Daoy (cell line): Measurements from ENCODE around the gene RFX7. TPM values are rescaled to one million over a fixed set of nuclear protein-coding genes. Genes with fewer than 3 reads are reported as not detected.

Experiments used
- DNase-seq: peaks from one replicate; pipeline ENCODE4 v3.0.0-alpha.2; 2015; ENCODE audit warnings: low read depth
- total RNA-seq: library from RNA; depleted of rRNA; stranded (reverse); fragments of >200 nt; shearing (Covaris generic); gene quantifications from 2 replicates; pipeline ENCODE4 v1.2.3, GENCODE V29; 2014

The RFX7 gene
- total RNA-seq, 1 experiment from 2014 or later: 2.6 TPM

DNA sequence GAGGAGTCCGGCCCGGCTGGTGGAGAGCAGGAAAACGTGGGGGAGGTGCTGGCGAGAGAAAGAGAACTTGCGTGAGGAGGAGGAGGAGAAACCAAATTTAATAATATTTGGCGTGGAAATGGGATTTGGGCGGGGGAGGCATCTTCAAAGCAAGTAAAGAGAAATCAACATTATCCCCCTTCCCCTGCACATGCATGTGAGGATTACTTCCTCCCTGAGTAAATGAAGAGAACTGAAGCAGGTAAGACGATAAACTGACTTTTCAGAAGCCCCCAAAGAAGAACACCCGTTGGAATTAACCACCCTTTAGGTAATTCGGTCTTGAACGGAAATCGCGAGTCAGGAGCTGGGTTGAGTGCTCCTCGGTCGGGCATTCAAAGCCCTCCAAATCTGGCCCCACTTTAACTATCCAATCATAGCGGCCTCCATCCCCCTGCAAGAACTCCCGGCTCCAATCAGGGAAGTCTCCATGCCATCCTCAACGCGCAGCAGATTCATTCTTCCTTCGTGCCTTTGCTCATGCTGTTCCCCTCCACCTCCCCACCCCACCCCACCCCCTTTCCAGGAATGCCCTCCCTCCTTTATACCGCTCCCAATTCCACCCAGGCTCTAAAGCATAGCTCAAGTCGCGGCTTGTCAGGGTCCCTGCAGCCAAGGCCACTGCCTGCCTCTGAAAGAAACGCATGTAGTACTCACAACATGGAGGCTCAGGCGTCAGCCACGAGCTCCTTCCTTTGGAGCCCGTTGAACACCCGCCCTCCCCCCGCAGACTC, 545 bp upstream of the RFX7 start:
- peak; percentile 62 for DNase-seq

DNA sequence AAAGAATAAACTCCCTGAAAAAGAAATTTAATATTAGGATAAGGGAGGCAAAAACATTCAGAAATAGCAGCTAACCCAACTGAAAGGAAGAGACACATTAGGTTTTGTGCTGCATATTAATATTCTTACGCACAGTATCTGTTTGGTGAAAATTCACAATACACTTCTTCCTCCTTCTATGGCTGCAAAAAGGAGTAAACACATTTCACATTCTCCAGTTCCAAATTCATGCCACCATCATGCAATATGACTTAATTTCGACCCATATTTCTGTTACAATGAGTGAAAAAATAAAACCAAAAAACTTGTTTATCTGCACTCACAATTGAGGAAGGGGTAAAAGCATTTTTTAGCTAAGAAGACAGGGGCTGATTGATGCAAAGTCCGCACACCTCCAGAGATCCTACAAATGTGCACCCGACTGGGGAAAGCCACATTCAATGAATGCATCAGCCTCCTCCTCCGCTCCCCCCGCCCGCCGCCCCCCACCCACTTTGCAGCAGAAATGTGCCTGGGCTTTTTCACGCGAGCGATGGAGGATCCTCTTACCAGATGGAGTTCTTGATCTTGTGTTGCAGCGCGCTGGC, 1.0 kb downstream of the RFX7 start:
- DNase-seq: no peak

DNA sequence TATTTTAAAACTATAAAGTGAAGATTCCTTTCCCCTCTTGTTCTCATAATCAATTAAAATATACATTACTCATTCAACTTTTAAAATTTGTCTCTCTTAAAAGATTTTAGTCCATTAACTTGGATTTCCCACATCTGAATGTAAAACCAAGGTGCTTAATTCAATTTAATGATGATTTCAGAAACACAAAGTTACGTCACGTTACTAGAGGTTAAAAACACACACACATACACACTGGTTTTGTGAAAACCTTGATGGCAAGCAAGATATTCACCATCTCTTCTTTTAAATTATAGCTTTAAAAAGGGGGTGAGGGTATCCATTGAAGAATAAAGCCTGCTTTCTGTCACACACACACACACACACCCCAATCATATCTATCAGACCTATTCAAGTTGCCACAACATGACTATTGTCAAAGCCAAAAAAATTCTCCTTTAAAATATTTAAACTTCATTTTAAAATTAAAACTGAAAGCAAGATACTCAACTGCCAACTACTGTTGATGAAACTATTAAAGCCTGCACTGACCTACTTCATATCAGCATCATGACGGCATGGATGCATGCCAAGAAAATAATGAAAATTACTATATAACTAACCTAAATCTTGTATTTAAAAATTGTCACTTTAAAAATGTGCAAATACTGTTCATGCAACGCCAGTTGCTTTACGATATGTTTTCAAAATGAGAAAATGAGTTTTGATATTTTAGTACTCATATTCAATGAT, 2.1 kb downstream of the RFX7 start:
- DNase-seq: no peak

DNA sequence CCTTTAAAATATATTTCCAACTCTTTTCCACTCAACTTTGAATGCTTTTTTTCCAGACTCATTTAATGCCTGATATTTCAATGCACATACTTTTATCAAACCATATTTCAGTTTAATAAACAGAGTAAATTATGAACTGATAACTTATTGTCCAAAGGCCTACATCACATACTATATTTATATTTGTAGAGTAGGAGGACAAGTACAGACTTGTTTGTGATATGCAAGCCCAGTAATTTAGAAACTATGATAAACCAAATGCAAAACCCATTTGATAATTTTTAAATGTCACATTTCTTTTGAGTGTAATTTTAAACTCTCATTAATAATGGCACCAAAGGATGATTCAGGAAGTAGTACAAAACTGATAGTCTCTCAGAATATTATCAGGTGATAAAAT, 3.3 kb downstream of the RFX7 start:
- no peak for DNase-seq

DNA sequence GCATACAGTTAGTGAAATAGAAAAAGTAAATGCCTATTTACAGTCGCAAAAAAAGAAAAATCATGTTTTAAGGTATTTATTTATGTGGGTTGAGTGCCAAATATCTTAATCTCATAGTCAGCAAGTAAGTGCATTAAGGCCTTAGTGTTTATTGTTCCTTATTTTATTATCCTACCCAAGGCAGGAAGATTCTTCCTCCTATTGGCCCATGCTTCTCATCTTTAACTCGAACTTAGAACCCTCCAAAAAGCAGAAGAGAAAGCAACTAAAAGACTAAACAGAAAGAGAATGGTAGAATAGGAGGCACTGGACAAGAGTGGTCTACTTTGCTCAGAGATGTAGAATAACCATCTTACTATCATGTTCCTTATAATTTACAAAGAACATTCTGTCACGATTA, 7.5 kb downstream of the RFX7 start:
- DNase-seq: no peak

DNA sequence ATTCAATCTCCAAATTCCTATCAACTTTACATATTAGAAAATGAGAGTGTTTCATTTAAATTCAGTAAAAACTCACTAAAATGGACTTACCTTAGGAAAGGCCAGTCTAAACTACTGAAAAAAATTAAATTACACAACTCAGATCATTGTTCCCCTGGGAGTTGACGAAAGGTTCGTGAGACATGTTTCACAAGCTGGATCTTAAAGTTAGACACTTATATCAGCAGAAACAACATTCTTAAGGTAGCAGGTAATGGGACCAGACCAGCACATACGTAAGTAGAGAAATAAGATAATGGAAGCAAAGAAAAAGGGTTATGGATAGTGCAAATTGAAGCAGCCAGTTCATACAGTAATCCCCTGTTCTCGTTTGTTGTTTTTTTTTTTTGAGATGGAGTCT, 8.9 kb downstream of the RFX7 start:
- DNase-seq: no peak

DNA sequence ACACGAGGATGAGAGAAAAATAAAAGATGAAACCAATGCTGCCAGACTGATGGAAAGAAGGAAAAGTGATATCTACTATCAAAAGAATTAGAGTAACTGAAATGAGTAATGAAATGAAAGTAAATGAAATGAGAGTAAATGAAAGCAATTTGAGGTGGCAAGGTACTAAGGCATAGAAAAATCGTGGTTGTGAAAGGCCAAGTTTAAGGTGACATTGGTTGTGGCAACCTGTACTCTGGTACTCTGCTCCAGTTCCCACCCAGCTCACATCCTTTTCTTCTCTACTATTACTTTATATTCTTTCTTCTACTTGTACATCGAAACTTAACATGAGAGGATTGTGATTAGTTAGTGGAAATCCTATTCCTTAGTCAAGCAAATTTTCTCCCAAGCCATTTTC, 10.1 kb downstream of the RFX7 start:
- no peak for DNase-seq

DNA sequence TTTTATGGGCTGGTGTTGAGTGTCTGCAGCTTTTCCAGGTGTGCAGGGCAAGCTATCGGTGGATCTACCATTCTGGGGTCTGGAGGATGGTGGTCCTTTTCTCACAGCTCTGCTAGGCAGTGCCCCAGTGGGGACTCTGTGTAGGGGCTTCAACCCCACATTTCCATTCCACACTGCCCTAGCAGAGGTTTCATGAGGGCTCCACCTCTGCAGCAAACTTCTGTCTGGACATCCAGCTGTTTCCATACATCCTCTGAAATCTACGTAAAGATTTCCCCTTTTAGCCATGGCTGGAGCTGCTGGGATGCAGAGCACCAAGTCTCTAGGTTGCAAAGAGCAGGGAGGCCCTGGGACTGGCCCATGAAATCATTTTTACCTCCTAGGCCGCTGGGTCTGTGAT, 11.6 kb downstream of the RFX7 start:
- no peak for DNase-seq

DNA sequence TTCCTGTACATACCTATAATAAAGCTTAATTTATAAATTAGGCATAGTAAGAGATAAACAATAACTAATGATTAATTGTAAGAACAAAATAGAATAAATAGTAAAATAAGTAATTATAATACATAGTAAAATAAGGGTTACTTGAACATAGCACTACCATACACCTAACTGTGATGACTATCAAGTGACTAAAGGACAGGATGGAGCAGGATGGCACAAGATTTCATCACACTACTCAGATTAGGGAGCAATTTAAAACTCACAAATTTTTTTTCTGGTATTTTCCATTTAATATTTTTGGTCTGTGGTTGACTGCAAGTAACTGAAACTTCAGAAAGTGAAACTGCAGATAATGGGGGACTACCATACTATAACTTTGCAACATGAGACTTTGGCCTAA, 14.8 kb downstream of the RFX7 start:
- DNase-seq: no peak

DNA sequence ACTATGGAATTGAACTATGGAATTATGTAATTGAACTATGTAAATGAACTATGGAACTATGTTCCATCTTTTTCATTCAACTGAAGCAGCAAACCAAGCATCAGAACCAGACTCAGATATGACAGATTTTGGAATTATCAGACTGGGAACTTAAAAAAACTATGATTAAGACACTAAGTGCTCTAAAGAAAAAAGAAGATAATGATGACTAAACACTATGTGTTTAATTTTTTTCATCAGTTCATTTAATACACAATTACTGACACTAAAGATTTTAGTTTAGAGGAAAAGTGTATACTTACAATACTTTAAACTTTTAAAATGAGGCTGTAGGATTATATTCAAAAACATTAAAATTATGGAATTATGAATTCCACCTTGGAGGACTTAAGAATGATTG, 15.3 kb downstream of the RFX7 start:
- no peak for DNase-seq

DNA sequence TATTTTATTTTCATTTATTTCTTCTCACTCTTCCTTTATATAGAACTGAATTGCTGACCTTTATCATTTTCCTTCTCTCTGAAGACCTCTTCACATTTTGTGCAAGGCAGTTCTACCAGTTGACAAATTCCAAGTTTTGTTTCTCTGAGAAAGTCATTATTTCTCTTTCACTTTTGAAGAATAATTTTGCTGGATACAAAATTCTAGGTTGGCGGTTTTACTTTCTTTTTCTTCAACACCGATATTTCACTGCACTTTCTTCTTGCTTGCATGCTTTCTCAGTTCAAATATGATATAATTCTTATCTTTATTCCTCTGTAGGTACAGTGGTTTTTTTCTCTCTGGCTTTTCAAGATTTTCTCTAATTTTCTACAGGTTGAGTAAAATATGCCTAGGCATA, 15.9 kb downstream of the RFX7 start:
- DNase-seq: no peak

DNA sequence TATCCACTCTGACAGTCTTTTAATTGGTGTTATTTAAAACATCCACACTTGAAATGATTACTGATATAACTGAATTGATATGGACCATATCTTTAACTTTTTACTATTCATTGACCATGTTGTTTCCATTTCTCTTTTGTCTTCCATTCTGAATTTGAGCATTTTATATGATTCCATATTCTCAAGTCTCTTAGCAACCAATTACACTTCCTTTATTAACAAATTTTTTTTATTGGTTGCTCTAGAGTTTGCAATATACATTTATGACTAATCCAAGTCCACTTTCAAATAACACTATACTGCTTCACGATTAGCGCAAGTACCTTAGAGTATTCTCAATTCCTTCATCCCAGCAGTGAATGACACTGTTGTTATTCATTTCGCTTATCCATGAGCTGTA, 16.4 kb downstream of the RFX7 start:
- no peak for DNase-seq

DNA sequence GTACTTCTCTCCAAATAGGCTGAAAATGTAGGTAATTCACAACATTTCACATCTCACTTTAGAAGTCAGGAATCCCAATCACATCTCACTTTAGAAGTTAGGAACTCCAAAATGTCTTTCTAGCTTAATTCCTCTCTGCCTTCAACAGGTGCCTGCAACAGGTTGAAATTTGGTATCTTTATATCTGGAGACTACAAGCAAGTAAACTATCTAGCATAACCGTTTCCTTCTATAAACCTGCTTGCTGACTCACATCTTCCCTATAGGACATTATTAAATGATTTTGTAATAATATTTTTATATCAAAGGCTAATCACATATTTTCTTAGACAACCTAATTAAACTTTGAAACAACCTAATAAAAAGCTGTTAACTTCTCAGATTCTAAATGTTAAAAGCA, 18.2 kb downstream of the RFX7 start:
- DNase-seq: no peak

DNA sequence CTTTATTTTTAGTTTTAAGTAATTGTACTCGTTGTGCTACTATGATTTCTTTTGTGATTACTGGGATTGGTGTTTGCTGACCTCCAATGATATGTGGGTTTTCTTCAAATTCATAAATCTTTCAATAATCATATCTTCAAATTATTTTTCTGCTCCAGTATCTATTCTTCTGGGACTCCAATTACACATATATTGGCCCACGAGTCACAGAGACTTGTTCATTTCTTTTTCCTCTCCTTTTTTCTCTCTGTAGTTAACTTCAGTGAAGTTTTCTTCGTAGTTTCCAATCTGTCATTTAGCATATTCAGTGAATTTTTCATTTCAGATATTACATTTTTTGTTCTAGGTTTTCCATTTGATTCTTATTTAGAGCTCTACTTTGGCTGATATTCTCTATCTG, 21.4 kb downstream of the RFX7 start:
- DNase-seq: no peak

DNA sequence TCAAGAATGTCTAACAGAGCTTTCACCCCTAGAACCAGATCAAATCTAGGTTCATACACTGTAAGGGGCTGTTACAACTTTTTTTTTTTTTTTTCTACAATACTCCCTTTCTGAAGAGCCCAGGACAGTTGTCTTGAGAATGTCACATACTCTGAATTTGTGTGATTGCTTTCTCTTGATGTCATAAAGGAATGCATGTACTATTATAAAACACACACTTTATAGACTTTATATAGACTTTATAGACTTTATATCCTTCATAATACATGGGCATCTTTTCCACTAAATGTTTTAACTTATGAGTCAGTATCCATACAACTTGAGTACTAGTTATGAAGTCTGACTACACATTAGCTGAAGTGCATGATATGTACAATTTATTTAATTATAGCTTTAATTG, 26.3 kb downstream of the RFX7 start:
- no peak for DNase-seq

DNA sequence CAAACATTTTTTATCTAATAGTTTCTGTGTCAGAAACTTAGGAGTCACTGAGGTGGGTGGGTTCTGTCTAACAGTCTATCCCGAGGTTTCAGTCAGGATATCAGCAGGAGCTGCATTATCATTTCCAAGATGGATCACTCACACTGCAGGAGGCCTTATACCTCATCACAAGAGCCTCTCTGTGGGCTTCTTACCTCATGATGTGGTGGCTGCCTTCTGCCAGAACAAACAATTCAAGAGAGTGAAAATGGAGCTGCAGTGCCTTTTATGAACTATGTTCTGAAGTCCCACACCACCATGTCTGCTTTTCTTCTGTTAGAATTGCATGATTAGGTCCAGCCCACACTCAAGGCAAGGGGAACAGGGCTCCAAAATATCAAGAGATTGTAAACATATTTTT, 27.9 kb downstream of the RFX7 start:
- DNase-seq: peak; percentile 91

DNA sequence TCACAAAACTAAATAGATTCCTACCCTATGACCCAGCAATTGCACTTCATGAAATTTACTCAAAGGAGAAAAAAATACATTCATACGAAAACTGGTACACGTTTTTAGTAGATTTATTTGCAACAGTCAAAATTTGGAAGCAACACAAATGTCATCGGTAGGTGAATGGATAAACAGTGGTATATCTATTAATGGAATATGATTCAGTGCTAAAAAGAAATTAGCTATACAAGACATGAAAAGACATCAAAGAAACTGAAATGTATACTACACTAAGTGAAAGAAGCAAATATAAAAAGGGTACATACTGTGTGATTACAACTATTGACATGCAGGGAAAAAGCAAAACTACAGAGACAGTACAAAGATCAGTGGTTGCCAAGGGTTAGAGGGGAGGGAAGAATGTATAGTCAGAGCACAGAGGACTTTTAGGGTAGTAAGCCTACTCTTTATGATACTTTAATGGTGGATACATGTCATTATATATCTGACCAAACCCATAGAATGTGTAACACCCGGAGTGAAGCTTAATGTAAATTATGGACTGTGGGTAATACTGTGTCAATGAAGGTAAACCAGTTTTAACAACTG, 31.6 kb downstream of the RFX7 start:
- no peak for DNase-seq

DNA sequence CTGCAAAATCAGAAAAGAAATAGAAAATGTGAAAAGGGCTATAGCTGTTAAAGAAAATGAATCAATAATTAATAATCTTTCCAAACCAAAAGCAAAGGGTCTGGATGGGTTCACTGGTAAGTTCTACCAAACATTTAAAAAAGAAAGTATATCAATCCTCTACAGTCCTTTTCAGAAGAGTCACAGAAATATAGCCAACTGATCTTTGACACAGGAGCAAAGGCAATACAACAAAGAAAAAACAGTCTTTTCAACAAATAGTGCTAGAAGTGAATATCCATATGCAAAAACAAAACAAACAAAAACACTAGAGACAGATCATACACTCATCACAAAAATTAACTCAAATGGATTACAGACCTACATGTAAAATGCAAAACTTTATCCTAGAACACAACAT, 32.6 kb downstream of the RFX7 start:
- DNase-seq: no peak

DNA sequence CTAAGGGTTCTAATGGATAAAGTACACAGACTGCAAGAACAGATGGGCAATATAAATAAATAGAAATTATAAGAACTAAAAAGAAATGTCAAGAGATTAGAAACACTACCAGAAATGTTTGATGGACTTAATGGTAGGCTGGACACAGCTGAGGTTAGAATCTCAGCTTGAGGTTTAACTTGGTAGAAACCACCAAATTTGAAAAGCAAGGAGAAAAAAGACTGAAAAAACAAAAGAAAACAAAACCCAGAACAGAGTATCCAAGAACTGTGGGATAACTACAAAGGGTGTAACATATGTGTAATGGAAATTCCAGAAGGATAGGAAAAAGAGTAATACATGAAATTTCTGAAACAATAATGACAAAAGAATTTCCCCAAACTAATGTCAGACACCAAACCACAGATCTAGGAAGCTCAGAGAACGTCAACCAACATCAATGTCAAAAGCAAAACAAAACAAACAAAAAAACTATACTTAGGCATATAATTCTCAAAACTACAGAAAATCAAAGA, 35.0 kb downstream of the RFX7 start:
- no peak for DNase-seq

DNA sequence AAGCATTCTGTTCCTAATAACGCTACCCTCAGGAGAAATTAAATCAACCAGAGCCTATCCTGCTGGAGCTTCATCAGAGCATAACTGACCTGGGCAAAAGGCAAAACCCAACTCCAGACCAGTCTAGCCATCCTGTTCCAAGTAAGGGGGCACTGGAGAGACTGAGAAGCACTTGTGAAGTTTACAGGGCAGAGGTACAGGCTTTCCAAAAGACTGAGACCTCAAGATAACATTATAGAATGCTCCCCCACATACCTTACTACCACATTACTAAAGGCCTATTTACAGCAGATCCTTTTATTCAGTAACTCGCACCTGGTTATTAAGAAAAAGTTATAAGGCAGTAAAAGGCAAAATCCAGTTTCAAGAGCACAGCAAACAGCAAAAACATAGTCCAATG, 35.5 kb downstream of the RFX7 start:
- no peak for DNase-seq

DNA sequence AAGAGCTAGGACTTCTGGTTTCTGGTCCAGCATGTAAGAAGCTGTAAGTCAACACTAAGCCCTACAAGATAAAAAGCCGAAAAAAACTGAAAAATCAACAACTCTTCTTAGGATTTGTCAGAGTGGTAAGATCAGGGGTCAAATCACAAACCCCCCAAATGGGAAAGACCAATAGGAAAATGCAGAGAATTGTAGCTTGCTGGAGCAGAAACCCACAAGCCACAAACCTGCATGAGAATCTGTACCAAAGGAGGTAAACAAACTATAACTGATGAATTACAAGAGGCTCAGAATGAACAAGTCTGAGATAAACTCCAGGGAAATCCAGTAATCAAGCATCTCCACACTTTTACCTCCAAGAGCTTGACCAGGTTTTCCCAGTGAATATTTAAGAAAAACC, 36.0 kb downstream of the RFX7 start:
- no peak for DNase-seq

DNA sequence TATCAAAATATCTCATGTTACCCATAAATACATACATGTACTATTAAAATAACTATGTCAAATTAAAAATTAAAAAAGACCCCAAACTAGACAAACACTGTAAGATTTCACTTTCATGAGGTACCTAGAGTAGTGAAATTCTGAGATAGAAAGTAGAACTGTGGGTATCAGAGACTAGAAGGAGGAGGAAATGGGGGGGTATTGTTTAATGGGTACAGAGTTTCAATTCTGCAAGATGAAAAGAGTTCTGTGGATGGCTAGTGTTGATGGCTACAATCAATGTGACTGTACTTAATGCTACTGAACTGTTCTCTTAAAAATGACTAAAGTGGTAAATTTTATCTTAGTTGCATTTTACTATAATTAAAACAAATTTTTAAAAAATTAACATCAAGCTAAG, 36.6 kb downstream of the RFX7 start:
- DNase-seq: no peak
